ENCODE measurements around the gene MOSPD2. TPM values are rescaled to one million over a fixed set of nuclear protein-coding genes. Genes with fewer than 3 reads are reported as not detected.

The MOSPD2 gene
- total and polyA plus RNA-seq, 2 experiments from 2014 or later: 8.2 to 21.1 TPM

- no peaks in the 10 kb centered on the region for H3K27me3 ChIP-seq
- no peak for DNase-seq (ENCODE audit: low spot score)
- no peaks in the 10 kb centered on the region for H3K9me3 ChIP-seq (ENCODE audit: low read depth)
- 25% methylated on average over 1 of the region's 1 CpG for WGBS (ENCODE audit: low lambda C conversion rate, missing lambda C conversion rate)
- H3K4me3 ChIP-seq: no peak overlapping the region
- H2AFZ ChIP-seq: no peak overlapping the region
- no peaks in the 10 kb centered on the region for H3K4me1 ChIP-seq (ENCODE audit: insufficient read depth)
- no peaks in the 10 kb centered on the region for H4K20me1 ChIP-seq (ENCODE audit: insufficient read depth, poor library complexity, severe bottlenecking)
- H3K4me2 ChIP-seq: no peak overlapping the region
- H3K36me3 ChIP-seq (replicated peaks; ENCODE audit: insufficient read depth, low read depth): no peaks in the 10 kb centered on the region
- no peak for TF ChIP-seq EZH2phosphoT487 (IDR thresholded peaks at IDR 0.05; ENCODE audit: low read depth, severe bottlenecking, unreplicated experiment)
- TF ChIP-seq EZH2 (IDR thresholded peaks at IDR 0.05; ENCODE audit: borderline replicate concordance): no peak
- TF ChIP-seq, protein P1, sequence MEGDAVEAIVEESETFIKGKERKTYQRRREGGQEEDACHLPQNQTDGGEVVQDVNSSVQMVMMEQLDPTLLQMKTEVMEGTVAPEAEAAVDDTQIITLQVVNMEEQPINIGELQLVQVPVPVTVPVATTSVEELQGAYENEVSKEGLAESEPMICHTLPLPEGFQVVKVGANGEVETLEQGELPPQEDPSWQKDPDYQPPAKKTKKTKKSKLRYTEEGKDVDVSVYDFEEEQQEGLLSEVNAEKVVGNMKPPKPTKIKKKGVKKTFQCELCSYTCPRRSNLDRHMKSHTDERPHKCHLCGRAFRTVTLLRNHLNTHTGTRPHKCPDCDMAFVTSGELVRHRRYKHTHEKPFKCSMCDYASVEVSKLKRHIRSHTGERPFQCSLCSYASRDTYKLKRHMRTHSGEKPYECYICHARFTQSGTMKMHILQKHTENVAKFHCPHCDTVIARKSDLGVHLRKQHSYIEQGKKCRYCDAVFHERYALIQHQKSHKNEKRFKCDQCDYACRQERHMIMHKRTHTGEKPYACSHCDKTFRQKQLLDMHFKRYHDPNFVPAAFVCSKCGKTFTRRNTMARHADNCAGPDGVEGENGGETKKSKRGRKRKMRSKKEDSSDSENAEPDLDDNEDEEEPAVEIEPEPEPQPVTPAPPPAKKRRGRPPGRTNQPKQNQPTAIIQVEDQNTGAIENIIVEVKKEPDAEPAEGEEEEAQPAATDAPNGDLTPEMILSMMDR (IDR thresholded peaks at IDR 0.05; ENCODE audit: poor library complexity): no peak
- H3K9me2 ChIP-seq (replicated peaks; ENCODE audit: insufficient read depth): no peaks in the 10 kb centered on the region
- no peaks in the 10 kb centered on the region for H3K79me2 ChIP-seq
- no peak overlapping the region for H3K27ac ChIP-seq
Measured at GRCh38 chrX:14948691-14949090, 75.5 kb downstream of the MOSPD2 start.

GRCh38 chrX:14956813-14957582 lies 83.8 kb downstream of the MOSPD2 start:
- H2AFZ ChIP-seq: no peak overlapping the region
- H3K79me2 ChIP-seq: no peaks in the 10 kb centered on the region
- 70% methylated on average over 5 of the region's 5 CpGs for WGBS (ENCODE audit: low lambda C conversion rate, missing lambda C conversion rate)
- no peaks in the 10 kb centered on the region for H4K20me1 ChIP-seq (ENCODE audit: insufficient read depth, poor library complexity, severe bottlenecking)
- H3K4me3 ChIP-seq: no peak overlapping the region
- H3K4me1 ChIP-seq (ENCODE audit: insufficient read depth): no peaks in the 10 kb centered on the region
- H3K27ac ChIP-seq: no peak overlapping the region
- no peaks in the 10 kb centered on the region for H3K9me3 ChIP-seq (ENCODE audit: low read depth)
- DNase-seq (ENCODE audit: low spot score): no peak
- TF ChIP-seq EZH2 (IDR thresholded peaks at IDR 0.05; ENCODE audit: borderline replicate concordance) (no peak), EZH2phosphoT487 (IDR thresholded peaks at IDR 0.05; ENCODE audit: low read depth, severe bottlenecking, unreplicated experiment) (no peak)
- TF ChIP-seq, protein P1 (IDR thresholded peaks at IDR 0.05; ENCODE audit: poor library complexity): no peak
- no peaks in the 10 kb centered on the region for H3K9me2 ChIP-seq (replicated peaks; ENCODE audit: insufficient read depth)
- no peaks in the 10 kb centered on the region for H3K36me3 ChIP-seq (replicated peaks; ENCODE audit: insufficient read depth, low read depth)
- H3K4me2 ChIP-seq: no peak overlapping the region
- H3K27me3 ChIP-seq: no peaks in the 10 kb centered on the region

DNA sequence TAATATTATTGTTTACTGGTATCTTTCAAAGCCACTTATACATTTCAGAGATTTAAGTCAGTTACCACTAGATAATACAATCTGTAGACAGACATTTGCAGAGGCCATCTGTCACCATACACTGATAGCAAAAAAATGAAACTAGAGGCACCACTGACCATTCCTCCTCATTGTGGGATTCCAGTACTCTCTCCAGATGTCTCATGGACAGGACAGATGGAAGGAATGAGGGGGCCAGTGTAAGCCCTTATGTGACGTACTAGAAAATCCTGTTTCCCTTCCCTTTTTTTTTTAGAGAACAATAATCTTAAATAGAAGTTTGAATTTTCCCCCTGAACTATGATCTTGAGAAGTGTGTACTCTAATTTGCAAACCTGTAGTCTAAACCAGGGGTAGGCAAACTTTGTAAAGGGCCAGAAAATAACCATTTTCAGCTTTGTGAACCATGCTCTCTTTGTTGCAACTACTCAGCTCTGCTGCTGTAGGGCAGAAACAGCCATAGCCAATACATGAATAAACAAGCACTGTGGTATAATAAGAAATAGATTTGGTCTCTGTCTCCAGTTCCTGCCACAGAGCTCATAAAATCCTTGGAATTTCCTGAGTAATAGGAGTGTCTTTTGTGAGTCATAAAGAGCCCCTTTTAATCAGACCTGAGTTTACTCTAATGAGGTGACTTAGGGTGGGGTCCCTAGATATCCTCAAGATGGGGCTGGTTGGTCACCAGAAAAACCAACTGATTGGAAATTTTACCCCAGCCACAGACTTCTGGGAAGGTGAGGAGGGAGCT lies 90.4 kb downstream of the MOSPD2 start:
- no peaks in the 10 kb centered on the region for H3K9me2 ChIP-seq (replicated peaks; ENCODE audit: insufficient read depth)
- TF ChIP-seq EZH2 (IDR thresholded peaks at IDR 0.05; ENCODE audit: borderline replicate concordance): no peak
- TF ChIP-seq, protein P1 (IDR thresholded peaks at IDR 0.05; ENCODE audit: poor library complexity): no peak
- TF ChIP-seq EZH2phosphoT487 (IDR thresholded peaks at IDR 0.05; ENCODE audit: low read depth, severe bottlenecking, unreplicated experiment): no peak
- DNase-seq (ENCODE audit: low spot score): no peak
- H3K4me2 ChIP-seq: no peak overlapping the region
- no peaks in the 10 kb centered on the region for H3K27me3 ChIP-seq
- no peaks in the 10 kb centered on the region for H3K36me3 ChIP-seq (replicated peaks; ENCODE audit: insufficient read depth, low read depth)
- no peaks in the 10 kb centered on the region for H4K20me1 ChIP-seq (ENCODE audit: insufficient read depth, poor library complexity, severe bottlenecking)
- no peaks in the 10 kb centered on the region for H3K79me2 ChIP-seq
- H3K4me3 ChIP-seq: no peak overlapping the region
- H3K27ac ChIP-seq: peak overlapping the region; percentile 50
- peaks cover 5% of the 10 kb centered on the region for H3K4me1 ChIP-seq (ENCODE audit: insufficient read depth)
- WGBS (ENCODE audit: low lambda C conversion rate, missing lambda C conversion rate): 90% methylated on average over 1 of the region's 1 CpG
- H2AFZ ChIP-seq: no peak overlapping the region
- H3K9me3 ChIP-seq (ENCODE audit: low read depth): no peaks in the 10 kb centered on the region
